PC-9 (cell line): Measurements from ENCODE around the gene AKR1C1. TPM values are rescaled to one million over a fixed set of nuclear protein-coding genes. Genes with fewer than 3 reads are reported as not detected.
A peak's percentile ranks its signal among the peaks of the same experiment; 100 is the strongest.
"Not testable (repeated sequence)": the region's sequence is repeated elsewhere in the genome, so short reads cannot be mapped to it uniquely, and the experiment has no call there.

ENCODE experiments used
- BruUV-seq: library from RNA; stranded (reverse); fragments of 400-500 nt; replicated peaks from 2 replicates; lab custom pipeline; 2021; lab: Mats Ljungman, UMichigan
- CTCF ChIA-PET: fragments of 300-600 bp; sonication (Branson Sonifier 250); formaldehyde crosslinking; loops from one replicate; lab custom pipeline; 2022; ENCODE audit warnings: antibody characterized with exemption; lab: Charles Lee
- POLR2A ChIA-PET: fragments of 300-600 bp; sonication (Branson Sonifier 250); formaldehyde crosslinking; loops from one replicate; lab custom pipeline; 2022; ENCODE audit warnings: antibody characterized with exemption; ENCODE audit not compliant: unreplicated experiment; lab: Charles Lee
- DNase-seq, 2 experiments: peaks; one replicate each; pipeline versions ENCODE4 v3.0.0 to v3.0.0-alpha.2; 2015 to 2022; ENCODE audit warnings: mixed read lengths in 1 of 2
- H2AFZ ChIP-seq: fragments of 200-600 bp; sonication (generic); 2 replicates; pipeline ENCODE4 v1.8.1; 2017; ENCODE audit warnings: antibody characterized with exemption
- H3F3A ChIP-seq: fragments of 200-600 bp; sonication (generic); 2 replicates; pipeline ENCODE4 v1.8.1; 2017; ENCODE audit warnings: antibody characterized with exemption, mild to moderate bottlenecking, low read depth; ENCODE audit not compliant: insufficient read depth
- H3K27ac ChIP-seq: fragments of 200-600 bp; sonication (generic); 2 replicates; pipeline ENCODE4 v1.6.1; 2016; ENCODE audit warnings: mixed run types
- H3K27me3 ChIP-seq: fragments of 200-600 bp; sonication (generic); 2 replicates; pipeline ENCODE4 v1.6.1; 2016; ENCODE audit warnings: low read depth, mixed run types; ENCODE audit not compliant: insufficient read depth
- H3K36me3 ChIP-seq: fragments of 200-600 bp; sonication (generic); 2 replicates; pipeline ENCODE4 v1.6.1; 2016; ENCODE audit warnings: low read depth, mixed run types
- H3K4me1 ChIP-seq: fragments of 200-600 bp; sonication (generic); replicated peaks from 2 replicates; pipeline ENCODE4 v1.6.1; 2016; ENCODE audit warnings: mixed run types; ENCODE audit not compliant: insufficient read depth
- H3K4me2 ChIP-seq: fragments of 200-600 bp; sonication (generic); 2 replicates; pipeline ENCODE4 v1.6.1; 2017; ENCODE audit warnings: mixed run types
- H3K4me3 ChIP-seq: fragments of 200-600 bp; sonication (generic); 2 replicates; pipeline ENCODE4 v1.6.1; 2016; ENCODE audit warnings: mixed run types
- H3K79me2 ChIP-seq: fragments of 200-600 bp; sonication (generic); 2 replicates; pipeline ENCODE4 v1.6.1; 2017; ENCODE audit warnings: low read depth, mixed run types
- H3K9me2 ChIP-seq: fragments of 200-600 bp; sonication (generic); 2 replicates; pipeline ENCODE4 v1.8.1; 2017; ENCODE audit warnings: mild to moderate bottlenecking; ENCODE audit not compliant: insufficient read depth
- H3K9me3 ChIP-seq: fragments of 200-600 bp; sonication (generic); 2 replicates; pipeline ENCODE4 v1.8.1; 2016; ENCODE audit warnings: low read depth; ENCODE audit not compliant: insufficient read depth
- H4K20me1 ChIP-seq: fragments of 200-600 bp; sonication (generic); 2 replicates; pipeline ENCODE4 v1.8.1; 2017; ENCODE audit not compliant: insufficient read depth
- CTCF ChIP-seq: fragments of 200-600 bp; sonication (generic); conservative IDR thresholded peaks from 2 replicates; pipeline ENCODE4 v1.6.1; 2017; ENCODE audit warnings: mixed run types, antibody characterized with exemption, mild to moderate bottlenecking, moderate library complexity
- EZH2 ChIP-seq: fragments of 200-600 bp; sonication (generic); IDR thresholded peaks from 2 replicates; pipeline ENCODE4 v1.8.0; 2017; ENCODE audit warnings: antibody characterized with exemption, low read depth
- intact Hi-C: fragments of 100-400 bp; cut with micrococcal nuclease; formaldehyde crosslinking; loops from one replicate; pipeline ENCODE4 v1.10.0; 2022; ENCODE audit not compliant: unreplicated experiment
- total RNA-seq: library from RNA; stranded (reverse); gene quantifications from 2 replicates; pipeline ENCODE4 v1.2.3, GENCODE V29; 2021

AKR1C1 gene
- total RNA-seq, 1 experiment from 2014 or later: 1,313 TPM

- Histone ChIP-seq H4K20me1 (no peaks in the 10 kb centered on the region), H3F3A (peaks cover 27% of the 10 kb centered on the region), H3K9me2 (no peaks in the 10 kb centered on the region; the same call in 1 of the 2 replicates), H3K27me3 (no peaks in the 10 kb centered on the region), H3K36me3 (peaks cover 5% of the 10 kb centered on the region; the same call in 1 of the 2 replicates), H3K27ac (peak overlapping the region; percentile 100), H3K4me2 (peak overlapping the region; percentile 73), H3K79me2 (peaks cover 67% of the 10 kb centered on the region), H3K4me1 (peaks cover 71% of the 10 kb centered on the region), H3K9me3 (peaks cover 3% of the 10 kb centered on the region; the same call in 1 of the 2 replicates), H2AFZ (no peak overlapping the region), H3K4me3 (peak overlapping the region; percentile 44)
- TF ChIP-seq EZH2 (no peak), CTCF (no peak)
- peak; percentile 52 to 77 for DNase-seq
- CTCF ChIA-PET: no interaction called here
- POLR2A ChIA-PET: no interaction called here
- BruUV-seq: no TSS peak
- intact Hi-C loops: loop anchor here (10.0 kb wide), 2 partner anchors 371 to 421 kb away; no protein-coding TSS in a partner anchor
These were observed 50.2 kb downstream of the AKR1C1 start for GRCh38 chr10:5013385-5013784.

GRCh38 chr10:5014200-5014910 lies 51.1 kb downstream of the AKR1C1 start:
- peak overlapping the region; percentile 73 for H3K4me2 ChIP-seq
- intact Hi-C loops: loop anchor here (2.0 to 10.0 kb wide), 3 partner anchors 268 to 420 kb away; no protein-coding TSS in a partner anchor
- H3K36me3 ChIP-seq, H2AFZ ChIP-seq, BruUV-seq, H4K20me1 ChIP-seq, H3K9me2 ChIP-seq, H3K27me3 ChIP-seq, H3K9me3 ChIP-seq, CTCF ChIA-PET: not testable (repeated sequence)
- peaks cover 67% of the 10 kb centered on the region for H3K79me2 ChIP-seq
- POLR2A ChIA-PET: interaction anchor here (0.6 kb wide), 4 partner anchors 11 to 85 kb away, joined by 3 to 7 read pairs (median 4); no protein-coding TSS in a partner anchor
- peaks cover 31% of the 10 kb centered on the region for H3F3A ChIP-seq
- peak in 1 of 2 experiments; percentile 44 for DNase-seq
- peak overlapping the region; percentile 100 for H3K27ac ChIP-seq
- H3K4me1 ChIP-seq: peaks cover 72% of the 10 kb centered on the region
- H3K4me3 ChIP-seq: peak overlapping the region; percentile 49

DNA sequence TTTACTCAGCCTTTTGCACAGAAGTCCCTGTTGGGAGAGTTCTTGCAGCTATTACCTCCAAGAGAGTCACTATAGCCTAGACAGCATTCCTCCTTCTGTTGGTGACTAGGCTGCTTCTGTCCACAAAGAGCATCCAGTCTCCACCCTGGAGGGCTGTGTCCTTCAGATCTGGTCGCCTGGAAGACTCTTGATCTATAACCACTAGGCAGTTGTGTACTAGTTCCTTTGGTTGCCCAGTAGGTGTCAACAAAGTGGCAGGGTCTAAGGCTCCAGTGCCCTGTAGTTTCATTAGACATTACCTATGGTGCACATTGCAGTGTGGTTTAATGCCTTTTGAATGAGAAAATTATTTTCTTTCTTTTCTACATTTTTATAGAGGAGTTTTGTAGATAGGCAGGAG lies 51.7 kb downstream of the AKR1C1 start:
- Histone ChIP-seq H3K27me3 (no peaks in the 10 kb centered on the region), H3K36me3 (peaks cover 5% of the 10 kb centered on the region; the same call in 1 of the 2 replicates), H3K27ac (peak overlapping the region; percentile 100), H3K9me3 (peaks cover 3% of the 10 kb centered on the region; the same call in 1 of the 2 replicates), H2AFZ (no peak overlapping the region), H3K4me3 (peak overlapping the region; percentile 49), H3K9me2 (no peaks in the 10 kb centered on the region; the same call in 1 of the 2 replicates), H4K20me1 (no peaks in the 10 kb centered on the region), H3K4me2 (peak overlapping the region; percentile 73), H3K79me2 (peaks cover 67% of the 10 kb centered on the region), H3F3A (peaks cover 37% of the 10 kb centered on the region), H3K4me1 (peaks cover 75% of the 10 kb centered on the region)
- DNase-seq: peak in 1 of 2 experiments; percentile 38
- no peak for TF ChIP-seq EZH2
- TF ChIP-seq CTCF: peak; percentile 21; the same call in 1 of the 2 replicates
- POLR2A ChIA-PET: interaction anchor here (0.6 kb wide), 2 partner anchors 33 to 84 kb away, joined by 3 to 7 read pairs; no protein-coding TSS in a partner anchor
- CTCF ChIA-PET: no interaction called here
- intact Hi-C loops: loop anchor here (2.0 to 10.0 kb wide), 3 partner anchors 268 to 420 kb away; no protein-coding TSS in a partner anchor
- no TSS peak for BruUV-seq
